Endothelial cell of hepatic sinusoid (primary cell): ENCODE data around the gene ZDHHC20.
"Not testable (repeated sequence)": the region's sequence is repeated elsewhere in the genome, so short reads cannot be mapped to it uniquely, and the experiment has no call there.

ENCODE experiments used
- in situ Hi-C: cut with HindIII; loops from 2 replicates; pipeline ENCODE4 v1.10.0; 2017; ENCODE audit warnings: low sequenced_read_pairs

The ZDHHC20 gene

DNA sequence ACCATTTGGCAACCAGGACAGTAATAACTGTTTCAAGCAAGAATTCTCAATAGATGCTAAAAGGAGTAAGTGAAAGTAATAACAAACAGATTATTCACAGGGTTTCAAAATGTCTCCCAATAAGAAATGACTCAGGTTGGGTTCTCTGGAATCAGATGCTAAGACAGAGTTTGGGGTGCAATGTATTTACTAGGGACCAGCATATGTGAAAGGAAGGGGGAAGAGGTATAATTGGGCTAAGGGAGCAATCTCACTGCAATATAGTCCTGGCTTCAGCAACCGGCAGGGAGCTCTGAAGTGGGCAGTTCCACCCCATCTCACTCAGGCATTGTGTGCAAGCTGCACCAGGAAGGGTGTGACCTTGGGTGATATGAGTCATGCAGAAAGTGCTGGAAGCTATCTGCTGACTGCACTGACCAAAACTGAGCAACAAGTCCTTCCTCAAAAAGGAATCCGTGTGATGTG is 23.4 kb downstream of the ZDHHC20 start:
- in situ Hi-C loops, result no loop called here

DNA sequence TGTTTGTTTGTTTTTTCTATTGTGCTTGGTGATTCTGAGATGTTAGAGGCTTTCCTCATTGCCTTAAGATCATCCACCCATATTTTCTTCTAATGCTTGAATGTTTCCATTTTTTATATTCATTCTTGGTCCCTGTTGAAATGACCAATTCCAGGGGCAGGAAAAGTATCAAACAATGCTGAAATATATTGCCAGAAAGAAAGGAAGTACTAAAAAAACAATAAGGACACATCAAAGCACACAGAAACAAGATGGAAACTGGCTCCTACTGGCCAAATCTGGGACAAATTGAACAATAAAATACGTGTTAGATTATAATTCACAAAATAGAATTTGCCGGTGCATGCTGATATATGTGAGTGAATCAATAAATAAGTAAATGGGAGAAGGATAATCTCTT is 23.9 kb downstream of the ZDHHC20 start:
- in situ Hi-C loops, result no loop called here

DNA sequence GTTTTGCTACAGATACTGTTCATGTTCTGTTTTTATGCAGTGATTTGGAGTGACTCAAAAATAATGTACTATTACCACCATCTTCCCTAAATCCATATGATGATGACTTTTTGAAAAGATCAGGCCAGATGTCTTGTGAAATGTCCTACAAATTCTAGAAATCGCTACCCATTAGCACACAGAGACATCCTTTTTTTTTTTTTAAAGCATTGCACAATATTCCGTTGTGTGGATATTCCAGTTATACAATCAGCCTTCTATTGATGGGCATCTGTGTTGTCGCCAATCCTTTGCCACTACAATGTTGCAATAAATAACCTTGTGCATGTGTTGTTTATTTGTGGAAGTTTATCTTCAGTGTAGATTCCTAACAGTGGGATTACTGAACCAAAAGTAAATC is 24.5 kb downstream of the ZDHHC20 start:
- in situ Hi-C loops, result no loop called here

DNA sequence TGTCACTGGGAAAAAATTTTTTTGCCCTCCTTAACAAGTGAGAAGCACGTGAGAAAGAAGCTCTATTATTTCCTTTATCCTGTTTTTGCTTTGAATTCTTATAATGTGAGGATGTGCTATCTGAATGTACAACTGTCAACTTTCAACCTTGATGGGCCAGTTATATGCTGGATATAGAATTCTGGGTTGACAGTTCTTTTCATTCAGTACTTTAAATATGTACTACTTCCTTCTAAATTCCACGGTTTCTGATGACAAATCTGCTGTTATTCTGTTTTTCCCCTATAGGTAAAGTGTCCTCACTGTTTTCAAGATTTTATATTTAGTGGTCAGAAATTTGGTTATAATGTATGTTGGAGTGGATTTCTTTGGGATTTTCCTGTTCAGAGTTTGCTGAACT is 29.9 kb downstream of the ZDHHC20 start:
- in situ Hi-C loops, result no loop called here

DNA sequence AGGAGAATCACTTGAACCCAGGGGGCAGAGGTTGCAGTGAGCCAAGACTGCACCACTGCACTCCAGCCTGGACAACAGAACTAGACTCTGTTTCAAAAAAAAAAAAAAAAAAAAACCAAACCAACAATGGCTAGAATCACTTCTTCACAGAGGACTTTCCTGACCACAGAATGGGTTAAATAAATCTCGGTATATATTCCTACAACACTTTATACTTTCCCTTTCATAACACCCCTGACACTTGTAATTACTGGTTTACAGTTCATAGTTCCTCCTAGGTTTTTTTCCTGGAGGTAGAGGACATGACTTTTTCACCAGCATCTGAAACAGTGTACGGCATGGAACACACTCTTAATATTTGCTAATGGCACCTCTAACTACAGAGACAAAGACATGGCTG is 31.4 kb downstream of the ZDHHC20 start:
- in situ Hi-C loops, result no loop called here

DNA sequence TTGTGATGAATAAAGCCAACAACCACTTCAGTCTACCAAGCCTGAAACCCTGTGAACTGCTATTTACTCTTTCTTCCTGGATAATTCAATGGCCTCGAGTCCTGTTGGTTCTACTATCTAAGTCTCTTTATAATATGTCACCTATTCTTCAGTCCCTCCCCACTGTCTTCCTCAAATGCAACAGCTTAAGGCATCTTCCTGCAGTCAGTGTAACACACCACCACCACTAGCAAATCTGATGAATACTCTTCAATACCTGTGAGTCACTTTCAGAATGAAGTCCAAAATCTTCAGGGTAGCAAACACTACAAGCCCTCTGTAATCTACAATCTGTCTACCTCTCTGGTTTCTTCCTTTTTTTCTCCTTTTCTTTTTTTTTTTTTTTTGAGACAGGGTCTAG is 32.9 kb downstream of the ZDHHC20 start:
- in situ Hi-C loops, result no loop called here

DNA sequence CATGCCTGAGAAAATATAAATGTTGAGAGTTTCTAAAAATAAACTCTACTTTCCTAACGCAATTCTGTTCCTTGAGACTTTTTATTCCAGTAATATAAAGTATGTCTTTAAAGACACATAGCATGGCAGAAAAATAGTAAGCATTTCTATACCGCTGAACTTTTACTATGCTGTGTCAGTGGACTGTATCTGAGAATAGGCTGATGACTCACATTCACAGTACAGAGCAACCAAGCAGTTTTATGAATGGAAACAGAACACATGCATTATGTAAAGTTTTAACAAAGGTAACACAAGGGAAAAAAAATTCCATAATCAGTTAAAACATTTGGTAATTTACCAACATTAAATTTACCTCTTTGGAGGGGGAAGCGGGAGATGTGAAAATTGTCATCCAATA is 38.4 kb downstream of the ZDHHC20 start:
- in situ Hi-C loops, result no loop called here

DNA sequence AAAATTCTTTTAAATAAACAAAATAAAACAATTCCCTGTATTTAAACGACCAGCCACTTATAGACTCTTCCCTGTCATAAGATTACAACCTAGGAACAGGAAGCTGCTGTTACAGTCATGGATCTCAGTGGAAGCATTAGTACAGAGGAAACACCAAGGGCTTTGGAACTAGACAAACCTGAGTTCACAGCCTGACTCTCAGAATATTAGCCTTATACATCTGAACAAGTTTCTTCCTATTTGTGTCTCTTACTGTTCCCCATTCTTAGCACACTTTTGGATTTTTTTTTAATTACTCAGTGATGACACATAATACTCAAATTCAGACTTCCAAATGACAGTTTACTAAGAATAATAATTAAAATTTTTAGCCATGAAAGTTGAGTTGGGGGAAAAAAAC is 46.1 kb downstream of the ZDHHC20 start:
- in situ Hi-C loops, result no loop called here

DNA sequence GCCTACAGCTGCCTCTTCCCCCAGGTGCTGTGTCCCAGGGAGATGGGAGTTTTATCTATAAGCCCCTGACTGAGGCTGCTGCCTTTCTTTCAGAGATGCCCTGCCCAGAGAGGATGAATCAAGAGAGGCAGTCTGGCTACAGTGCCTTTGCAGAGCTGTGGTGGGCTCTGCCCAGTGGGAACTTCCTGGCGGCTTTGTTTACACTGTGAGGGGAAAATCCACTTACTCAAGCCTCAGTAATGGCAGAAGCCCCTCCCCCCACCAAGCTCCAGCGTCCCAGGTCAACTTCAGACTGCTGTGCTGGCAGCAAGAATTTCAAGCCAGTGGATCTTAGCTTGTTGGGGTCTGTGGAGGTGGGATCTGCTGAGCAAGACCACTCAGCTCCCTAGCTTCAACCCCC is 48.6 kb downstream of the ZDHHC20 start:
- in situ Hi-C loops, result not testable (repeated sequence)

DNA sequence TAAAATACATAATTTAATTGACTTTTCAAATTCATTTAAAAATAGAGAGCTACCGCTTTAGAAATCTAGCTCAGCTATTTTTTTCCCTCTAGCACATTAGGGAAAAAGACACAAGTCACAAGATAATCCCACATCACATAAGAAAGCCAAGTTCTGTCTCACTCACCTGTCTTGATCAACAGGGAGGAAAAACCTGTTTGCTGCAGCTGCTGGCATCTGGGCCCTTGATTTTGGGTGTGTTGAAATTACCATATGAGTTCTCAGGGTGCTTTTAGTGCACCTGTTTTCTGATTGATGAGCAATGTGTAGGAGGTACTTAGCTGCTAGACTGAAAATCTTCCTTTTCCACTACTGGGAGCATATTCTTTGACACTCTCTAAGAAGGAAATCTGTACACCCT is 53.8 kb downstream of the ZDHHC20 start:
- in situ Hi-C loops, result no loop called here

DNA sequence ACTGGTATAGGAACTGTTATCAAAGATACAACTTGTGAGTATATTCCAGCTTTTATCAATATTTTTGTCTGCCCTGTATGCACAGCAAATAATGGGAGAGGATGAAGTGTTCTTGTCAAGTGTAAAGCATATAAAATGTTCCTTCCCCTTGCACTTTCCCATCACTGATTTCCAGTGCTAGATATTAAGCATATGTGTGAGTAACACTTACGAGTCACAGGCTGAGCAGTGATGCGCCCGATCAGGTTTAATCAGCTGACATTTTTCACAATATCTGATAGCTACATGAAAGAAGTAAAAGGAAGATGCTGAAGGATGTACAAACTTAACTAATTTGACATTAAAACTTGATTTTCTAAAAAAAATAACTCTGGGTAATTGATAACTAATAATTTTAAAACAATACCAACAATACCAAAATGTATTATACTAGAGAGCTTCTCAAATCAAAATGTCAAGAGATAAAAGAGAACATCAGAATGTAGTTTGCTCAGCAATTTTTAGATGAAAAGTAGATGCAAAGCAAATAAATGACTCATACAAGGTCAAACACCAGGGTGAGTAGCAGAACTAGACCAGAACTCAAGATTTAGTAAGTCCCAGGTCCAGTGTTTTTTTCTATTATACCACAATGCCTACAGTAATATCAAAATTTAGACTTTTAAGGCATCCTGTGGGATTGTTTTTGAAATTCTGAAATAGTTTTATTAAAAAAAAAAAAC is 56.4 kb downstream of the ZDHHC20 start:
- in situ Hi-C loops, result no loop called here

DNA sequence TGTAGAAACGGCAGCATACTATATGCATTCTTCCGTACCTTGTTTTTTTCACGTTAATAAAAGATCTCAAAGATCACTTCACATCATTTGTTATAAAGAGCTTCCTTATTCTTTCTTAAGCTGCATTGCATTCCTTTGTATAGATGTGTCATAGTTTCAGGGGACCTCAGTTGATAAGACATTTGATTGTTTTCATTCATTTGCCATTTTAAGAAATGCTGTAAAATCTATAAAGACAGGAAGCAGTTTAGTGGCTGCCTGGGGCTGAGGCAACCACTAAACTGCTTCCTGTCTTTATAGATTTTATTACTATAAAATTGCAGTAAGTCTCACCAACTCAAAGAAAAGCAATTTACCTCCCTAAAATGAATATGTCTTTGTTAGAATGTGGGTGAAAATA is 59.4 kb downstream of the ZDHHC20 start:
- in situ Hi-C loops, result no loop called here

DNA sequence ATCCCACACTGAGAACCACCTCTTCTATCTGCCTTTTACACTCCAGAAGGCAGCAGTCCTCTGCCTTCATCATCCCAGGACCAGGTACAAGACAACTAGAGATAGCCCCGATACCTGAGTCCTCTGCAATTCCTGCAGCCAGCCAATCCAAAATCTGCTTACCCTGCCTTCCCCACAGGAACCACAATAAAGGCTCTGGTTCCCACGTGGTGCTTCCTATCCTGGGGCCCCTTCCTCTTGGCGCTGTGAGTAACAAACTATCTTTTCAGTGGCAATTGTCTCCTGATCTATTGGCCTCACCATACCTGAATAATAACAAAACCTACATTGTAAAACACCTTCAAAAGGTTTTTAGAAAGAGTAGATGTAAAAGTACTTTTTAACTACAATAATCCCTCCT is 63.1 kb downstream of the ZDHHC20 start:
- in situ Hi-C loops, result no loop called here

DNA sequence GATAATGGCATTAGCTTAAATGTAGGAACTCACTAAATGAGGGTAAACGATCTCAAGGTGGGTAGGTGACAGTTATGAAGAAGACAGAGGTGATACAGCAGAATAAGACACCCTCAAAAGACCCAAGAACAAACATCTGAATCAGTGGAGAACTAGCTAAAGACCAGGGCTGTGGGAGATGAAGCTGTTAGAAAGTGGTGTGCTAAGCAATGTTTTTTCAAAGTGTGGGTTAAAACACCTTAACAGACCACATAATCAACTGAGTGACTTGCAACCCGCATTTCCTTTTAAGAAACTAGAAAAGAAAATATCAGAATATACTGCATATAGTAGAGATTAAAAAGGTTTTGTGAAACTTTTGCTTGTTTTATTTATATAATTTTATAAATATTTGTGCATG is 70.0 kb downstream of the ZDHHC20 start:
- in situ Hi-C loops, result no loop called here

DNA sequence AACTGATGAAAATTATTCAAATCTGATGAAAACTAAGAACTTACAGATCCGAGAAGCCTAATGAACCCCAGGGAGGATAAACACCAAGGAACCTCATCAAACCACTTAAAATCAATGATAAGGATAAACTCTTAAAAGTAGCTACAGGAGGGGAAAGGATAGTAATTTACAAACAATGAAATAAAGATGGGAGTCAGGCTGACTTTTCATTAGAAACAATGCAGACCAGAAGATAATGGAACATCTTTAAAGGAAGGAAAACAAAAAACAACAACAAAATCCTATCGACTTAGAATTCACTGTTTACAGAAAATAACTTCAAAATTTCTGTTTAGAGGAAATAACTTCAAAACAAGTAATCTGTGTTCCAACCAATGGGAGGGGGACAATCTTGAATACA is 73.4 kb downstream of the ZDHHC20 start:
- in situ Hi-C loops, result no loop called here

DNA sequence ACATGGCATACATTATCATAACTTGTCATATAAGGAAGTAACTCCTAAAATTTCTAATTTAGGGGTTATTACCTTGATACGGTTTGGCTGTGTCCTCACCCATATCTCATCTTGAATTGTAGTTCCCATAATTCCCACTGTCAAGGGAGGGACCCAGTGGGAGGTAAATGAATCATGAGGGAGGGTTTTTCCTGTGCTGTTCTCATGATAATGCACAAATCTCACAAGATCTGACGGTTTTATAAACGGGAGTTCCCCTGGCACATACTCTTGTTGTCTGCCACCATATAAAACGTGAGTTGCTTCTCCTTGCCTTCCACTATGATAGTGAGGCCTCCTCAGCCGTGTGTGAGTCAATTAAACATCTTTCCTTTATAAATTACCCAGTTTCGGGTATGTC is 76.0 kb downstream of the ZDHHC20 start:
- in situ Hi-C loops, result no loop called here

DNA sequence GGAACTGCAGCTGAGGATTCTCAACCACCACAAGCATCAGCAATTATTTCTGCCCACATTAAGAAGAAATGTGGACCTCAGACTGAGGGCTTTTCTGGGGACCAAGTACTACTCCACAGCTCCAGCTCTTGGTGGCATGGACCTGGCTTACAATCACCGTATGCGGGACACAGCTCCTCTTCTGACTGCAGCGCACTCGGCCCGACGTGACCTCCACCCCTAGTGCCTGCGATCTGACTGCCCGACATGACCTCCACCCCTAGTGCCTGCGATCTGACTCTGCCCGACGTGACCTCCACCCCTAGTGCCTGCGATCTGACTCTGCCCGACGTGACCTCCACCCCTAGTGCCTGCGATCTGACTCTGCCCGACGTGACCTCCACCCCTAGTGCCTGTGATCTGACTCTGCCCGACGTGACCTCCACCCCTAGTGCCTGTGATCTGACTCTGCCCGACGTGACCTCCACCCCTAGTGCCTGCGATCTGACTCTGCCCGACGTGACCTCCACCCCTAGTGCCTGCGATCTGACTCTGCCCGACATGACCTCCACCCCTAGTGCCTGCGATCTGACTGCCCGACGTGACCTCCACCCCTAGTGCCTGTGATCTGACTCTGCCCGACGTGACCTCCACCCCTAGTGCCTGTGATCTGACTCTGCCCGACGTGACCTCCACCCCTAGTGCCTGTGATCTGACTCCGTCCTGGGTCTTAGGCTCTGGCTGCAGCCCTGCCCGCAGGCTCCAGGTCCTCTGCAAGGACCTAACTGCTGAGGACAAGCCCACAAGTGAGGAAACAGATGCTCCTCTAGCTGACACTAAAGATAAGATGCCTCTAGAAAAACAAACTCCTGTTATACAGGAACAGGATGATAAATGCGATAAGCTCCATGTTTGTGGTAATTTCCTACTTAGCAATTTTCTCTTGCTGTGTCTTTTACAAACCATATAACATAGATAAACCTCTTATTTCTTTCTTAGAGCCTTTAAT is 81.8 kb downstream of the ZDHHC20 start:
- in situ Hi-C loops, result not testable (repeated sequence)

DNA sequence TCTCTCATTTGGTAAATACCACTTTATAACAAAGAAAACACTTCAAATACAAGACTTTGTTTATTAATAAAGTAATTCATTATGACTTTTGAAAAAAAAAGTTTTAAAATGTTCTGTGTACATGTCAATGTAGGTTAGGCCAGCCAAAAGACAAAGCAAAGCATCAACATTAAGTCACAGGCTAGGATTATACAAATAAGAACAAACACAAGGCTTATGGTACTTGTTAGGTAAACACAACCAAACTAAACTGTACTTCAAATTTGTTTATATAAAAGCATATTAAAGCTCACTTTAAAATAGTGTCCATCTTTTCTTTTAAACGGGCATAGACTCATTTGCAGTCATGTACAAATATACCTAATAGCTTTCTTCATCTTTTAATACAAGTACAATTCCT is 86.6 kb downstream of the ZDHHC20 start:
- in situ Hi-C loops, result no loop called here

DNA sequence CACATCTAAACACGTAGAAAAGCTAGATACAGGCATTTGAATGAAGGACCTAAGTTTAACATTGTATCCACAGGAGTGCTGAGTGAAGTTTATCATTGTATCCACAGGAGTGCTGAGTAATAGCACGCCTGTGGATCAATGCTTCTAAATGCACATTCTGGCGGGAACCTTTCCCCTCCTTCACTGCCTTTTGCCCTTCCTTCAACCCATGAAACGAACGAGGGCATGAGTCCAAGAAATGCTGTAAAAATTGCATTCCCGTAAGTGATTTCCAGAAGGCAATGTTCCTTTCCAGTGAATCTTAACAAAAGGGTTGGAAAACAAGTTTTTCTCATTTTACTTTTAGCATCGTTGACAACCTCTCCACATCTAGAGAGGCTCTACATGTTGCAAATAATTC is 88.1 kb downstream of the ZDHHC20 start:
- in situ Hi-C loops, result no loop called here

DNA sequence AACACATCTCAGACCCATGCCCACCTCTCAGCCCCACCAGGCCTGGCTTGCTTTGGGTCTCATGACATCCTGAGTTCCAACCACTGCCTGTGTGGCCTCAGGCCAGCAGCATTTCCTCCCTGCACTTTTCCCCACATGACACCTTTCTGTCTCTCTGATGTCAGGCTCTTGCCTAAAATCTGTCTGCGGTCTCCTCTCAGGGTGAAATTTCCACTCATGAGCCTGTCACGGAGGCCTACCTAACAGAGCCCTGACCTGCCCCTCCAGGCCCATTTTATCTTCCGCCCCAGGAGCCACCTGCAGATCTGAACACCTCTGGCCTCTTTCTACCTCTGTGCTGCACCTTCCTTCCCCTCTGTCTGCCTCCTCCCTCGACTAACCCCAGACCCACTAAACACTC is 93.5 kb downstream of the ZDHHC20 start:
- in situ Hi-C loops, result no loop called here

DNA sequence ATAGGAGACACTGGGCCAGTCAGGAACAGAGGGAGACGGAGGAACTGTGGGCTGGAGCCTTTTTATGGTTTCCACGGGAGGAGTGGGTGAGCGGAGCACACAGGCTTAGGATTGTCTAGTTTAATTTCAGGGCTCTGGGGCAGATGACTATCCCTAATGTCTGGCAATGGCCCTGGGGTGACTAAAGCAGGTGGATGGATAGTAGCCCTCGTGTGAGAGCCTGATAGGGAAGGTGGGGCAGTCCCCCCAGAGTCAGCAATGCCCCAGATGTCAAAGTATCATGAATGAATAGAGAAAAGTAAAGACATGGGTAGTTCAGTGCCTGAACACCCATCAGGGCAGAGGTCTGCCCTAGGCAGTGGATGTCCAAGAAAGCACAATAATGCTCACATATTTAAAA is 94.2 kb downstream of the ZDHHC20 start:
- in situ Hi-C loops, result no loop called here

DNA sequence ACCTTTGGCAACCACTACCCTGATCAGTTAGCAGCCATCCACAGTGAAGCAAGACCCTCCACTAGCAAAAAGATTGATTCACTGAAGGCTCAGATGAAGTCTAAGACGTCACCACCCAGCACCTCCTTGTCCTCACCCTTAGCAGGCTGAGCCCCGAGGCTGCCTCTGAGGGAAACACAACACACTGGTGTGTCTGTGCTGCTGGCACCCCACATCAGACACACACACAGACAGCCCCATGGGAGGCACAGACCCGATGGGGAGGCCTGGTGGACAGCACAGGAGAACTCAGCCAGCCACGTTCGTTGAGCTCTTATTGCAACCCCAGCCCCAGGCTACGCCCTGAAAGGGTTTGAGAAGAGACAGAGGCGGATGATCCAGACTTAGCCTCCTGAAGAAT is 94.7 kb downstream of the ZDHHC20 start:
- in situ Hi-C loops, result no loop called here
